B cell (primary cell): ENCODE results near the gene TIFAB. TPM values are rescaled to one million over a fixed set of nuclear protein-coding genes. Genes with fewer than 3 reads are reported as not detected.

Experiments
- ATAC-seq: fragments of 200-7000 bp; cut with Tn5 transposase; one replicate; pipeline ENCODE4 v1.10.0; 2021; ENCODE audit warnings: low read depth, mild to moderate bottlenecking, moderate number of reproducible peaks, moderate library complexity
- CTCF ChIA-PET: fragments of 350-600 bp; sonication (Branson Sonifier 250); formaldehyde crosslinking; loops from one replicate; lab custom pipeline; 2021; ENCODE audit warnings: antibody characterized with exemption, inconsistent platforms; lab: Charles Lee
- POLR2A ChIA-PET: fragments of 350-600 bp; sonication (Branson Sonifier 250); formaldehyde crosslinking; loops from one replicate; lab custom pipeline; 2021; ENCODE audit warnings: antibody characterized with exemption; lab: Charles Lee
- DNase-seq: peaks from one replicate; pipeline ENCODE4 v3.0.0; 2013
- H2AFZ ChIP-seq: 2 replicates; pipeline ENCODE4 v1.6.1; 2012; ENCODE audit warnings: mild to moderate bottlenecking, low read depth, low read length; ENCODE audit not compliant: insufficient read depth, poor library complexity, severe bottlenecking
- H3K27ac ChIP-seq, 2 donors: 1 replicate in 1 of 2; 2 replicates in 1 of 2; pipeline ENCODE4 v1.5.1; 2012 to 2013; ENCODE audit warnings: low read length in 2 of 2, mild to moderate bottlenecking in 2 of 2, moderate library complexity in 1 of 2
- H3K27me3 ChIP-seq, 4 experiments: fragments of 200-600 bp in 1 of 4; sonication (generic) in 1 of 4; replicated peaks in 1 of 4; 1 replicate in 2 of 4; 2 replicates in 2 of 4; pipeline versions ENCODE4 v1.6.1 to v1.7.0; 2013 to 2016; ENCODE audit warnings: low read length in 3 of 4, mild to moderate bottlenecking in 2 of 4, mixed read lengths in 1 of 4, moderate library complexity in 1 of 4; ENCODE audit not compliant: insufficient read depth in 4 of 4, control insufficient read depth in 3 of 4; ENCODE audit errors: control extremely low read depth in 1 of 4
- H3K36me3 ChIP-seq, 2 experiments: replicated peaks in 1 of 2; 1 replicate in 1 of 2; 2 replicates in 1 of 2; pipeline versions ENCODE4 v1.6.1 to v1.7.1; 2013; ENCODE audit warnings: low read length in 1 of 2; ENCODE audit not compliant: insufficient read depth in 2 of 2, control insufficient read depth in 1 of 2; ENCODE audit errors: control extremely low read depth in 1 of 2, extremely low read depth in 1 of 2
- H3K4me1 ChIP-seq, 2 donors: fragments of 200-600 bp in 1 of 2; sonication (generic) in 1 of 2; 1 replicate in 1 of 2; 2 replicates in 1 of 2; pipeline versions ENCODE4 v1.5.1 to v1.6.1; 2013 to 2017; ENCODE audit warnings: low read length in 2 of 2; ENCODE audit not compliant: control insufficient read depth in 2 of 2, insufficient read depth in 2 of 2
- H3K4me2 ChIP-seq: replicated peaks from 2 replicates; pipeline ENCODE3; 2012; ENCODE audit warnings: mild to moderate bottlenecking, low read depth, low read length; ENCODE audit not compliant: poor library complexity, severe bottlenecking
- H3K4me3 ChIP-seq, 5 experiments: fragments of 200-600 bp in 1 of 5; sonication (generic) in 1 of 5; 1 replicate in 3 of 5; 2 replicates in 2 of 5; pipeline versions ENCODE4 v1.5.1 to v1.7.0; 2011 to 2016; ENCODE audit warnings: low read length in 4 of 5, mild to moderate bottlenecking in 4 of 5, low read depth in 2 of 5, control low read depth in 1 of 5, moderate library complexity in 1 of 5; ENCODE audit not compliant: insufficient read depth in 1 of 5; ENCODE audit errors: control extremely low read depth in 1 of 5, extremely low read depth in 1 of 5
- H3K79me2 ChIP-seq: fragments of 200-600 bp; sonication (generic); one replicate; pipeline ENCODE4 v1.6.0; 2016; ENCODE audit warnings: low read length; ENCODE audit not compliant: control insufficient read depth, insufficient read depth
- H3K9ac ChIP-seq: fragments of 200-600 bp; sonication (generic); 2 replicates; pipeline ENCODE4 v1.6.1; 2017; ENCODE audit warnings: mild to moderate bottlenecking, low read length, moderate library complexity
- H3K9me3 ChIP-seq, 3 donors: one replicate each; pipeline versions ENCODE4 v1.6.1 to v1.7.1; 2013; ENCODE audit warnings: low read length in 2 of 3; ENCODE audit not compliant: control insufficient read depth in 2 of 3, insufficient read depth in 1 of 3; ENCODE audit errors: control extremely low read depth in 1 of 3
- H4K20me1 ChIP-seq: 2 replicates; pipeline ENCODE4 v1.6.0; 2012; ENCODE audit warnings: mild to moderate bottlenecking, low read length; ENCODE audit not compliant: insufficient read depth, control insufficient read depth, poor library complexity, severe bottlenecking
- H3K27ac Mint-ChIP-seq: one replicate; pipeline ENCODE4 v1.8.0; 2021; ENCODE audit warnings: mixed read lengths
- H3K27me3 Mint-ChIP-seq: one replicate; pipeline ENCODE4 v1.8.0; 2021; ENCODE audit warnings: mixed read lengths
- H3K4me1 Mint-ChIP-seq: one replicate; pipeline ENCODE4 v1.8.0; 2021; ENCODE audit warnings: mixed read lengths
- H3K4me3 Mint-ChIP-seq: one replicate; pipeline ENCODE4 v1.8.0; 2021; ENCODE audit warnings: mixed read lengths
- H3K9me3 Mint-ChIP-seq: one replicate; pipeline ENCODE4 v1.8.0; 2022; ENCODE audit warnings: mixed read lengths; ENCODE audit not compliant: insufficient read depth
- EZH2 ChIP-seq: IDR thresholded peaks from 2 replicates; pipeline ENCODE4 v1.6.1; 2012; ENCODE audit warnings: borderline replicate concordance, low read depth, mild to moderate bottlenecking, moderate library complexity, low read length; ENCODE audit not compliant: insufficient read depth, poor library complexity, severe bottlenecking
- WGBS: methylation state at CpG from one replicate; pipeline ENCODE4 v1.1.5; 2013; ENCODE audit warnings: missing lambda C conversion rate; ENCODE audit not compliant: insufficient coverage; 5-methylcytosine and 5-hydroxymethylcytosine counted together
- intact Hi-C: fragments of 100-400 bp; cut with micrococcal nuclease; formaldehyde crosslinking; loops from one replicate; pipeline ENCODE4 v1.10.0; 2022
- polyA plus RNA-seq: library from polyadenylated mRNA; depleted of rRNA; stranded (reverse); fragments of >200 nt; gene quantifications from 2 replicates; pipeline ENCODE4 v1.2.3, GENCODE V29; 2012
- total RNA-seq, 2 donors: library from RNA; stranded (reverse); fragments of 120-200 nt in 1 of 2; gene quantifications; 1 replicate in 1 of 2; 2 replicates in 1 of 2; pipeline versions ENCODE4 v1.2.3 to v1.2.4, GENCODE V29; 2013 to 2022
- TF ChIP-seq, protein P1 (sequence below): fragments of 200-600 bp; IDR thresholded peaks from one replicate; pipeline ENCODE4 v1.8.0; 2022; ENCODE audit warnings: antibody characterized with exemption, mild to moderate bottlenecking

Gene TIFAB
- total and polyA plus RNA-seq, 2 donors (not counting 1 experiment from before 2014, with no cell fraction given), result not detected

GRCh38 chr5:135468541-135468940 is 16.4 kb upstream of the TIFAB start:
- H3K4me3 Mint-ChIP-seq, result no peak overlapping the region

DNA sequence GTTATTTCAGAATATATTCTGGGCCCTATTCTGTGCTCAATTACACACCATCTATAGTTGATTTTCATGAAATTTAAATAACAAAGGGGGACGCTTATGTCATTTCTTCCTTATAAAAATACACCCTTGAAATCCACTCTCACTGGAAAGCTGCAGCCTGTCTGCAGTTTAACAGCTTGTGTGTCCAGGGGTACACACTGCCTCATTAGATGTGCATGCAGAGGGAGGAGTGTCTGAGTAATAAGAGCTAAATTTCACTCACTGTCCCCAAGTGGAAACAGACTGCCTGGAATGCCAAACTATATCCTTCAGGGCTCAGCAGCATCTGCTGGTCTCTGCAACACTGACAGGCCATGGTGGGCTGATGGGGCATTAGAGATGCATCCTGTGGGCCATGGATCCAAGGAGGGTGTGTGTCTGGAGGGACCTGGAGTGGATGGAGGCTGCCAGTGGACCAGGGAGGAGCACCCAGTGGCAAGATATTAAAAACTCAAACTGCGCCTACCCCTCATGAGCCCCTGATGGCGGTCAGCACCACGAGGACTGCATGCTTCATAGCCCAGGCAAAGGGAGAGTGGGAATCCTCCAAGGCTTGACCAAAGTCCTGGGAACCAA is 15.8 kb upstream of the TIFAB start:
- DNase-seq (no peak), ATAC-seq (no peak)
- Histone ChIP-seq H3K4me2 (no peak overlapping the region), H3K27me3 (peaks cover 0 to 35% (median 8%) of the 10 kb centered on the region in 4 experiments), H3K4me3 (no peak overlapping the region), H3K27ac (no peak overlapping the region), H3K36me3 (no peaks in the 10 kb centered on the region), H3K9ac (no peak overlapping the region), H3K79me2 (no peaks in the 10 kb centered on the region), H2AFZ (no peak overlapping the region), H4K20me1 (no peaks in the 10 kb centered on the region), H3K9me3 (no peaks in the 10 kb centered on the region), H3K4me1 (peaks cover 9% of the 10 kb centered on the region in 2 donors)
- no peaks in the 10 kb centered on the region for H3K9me3 Mint-ChIP-seq
- H3K4me1 Mint-ChIP-seq, result peaks cover 10% of the 10 kb centered on the region
- TF ChIP-seq EZH2, result no peak
- TF ChIP-seq, protein P1, sequence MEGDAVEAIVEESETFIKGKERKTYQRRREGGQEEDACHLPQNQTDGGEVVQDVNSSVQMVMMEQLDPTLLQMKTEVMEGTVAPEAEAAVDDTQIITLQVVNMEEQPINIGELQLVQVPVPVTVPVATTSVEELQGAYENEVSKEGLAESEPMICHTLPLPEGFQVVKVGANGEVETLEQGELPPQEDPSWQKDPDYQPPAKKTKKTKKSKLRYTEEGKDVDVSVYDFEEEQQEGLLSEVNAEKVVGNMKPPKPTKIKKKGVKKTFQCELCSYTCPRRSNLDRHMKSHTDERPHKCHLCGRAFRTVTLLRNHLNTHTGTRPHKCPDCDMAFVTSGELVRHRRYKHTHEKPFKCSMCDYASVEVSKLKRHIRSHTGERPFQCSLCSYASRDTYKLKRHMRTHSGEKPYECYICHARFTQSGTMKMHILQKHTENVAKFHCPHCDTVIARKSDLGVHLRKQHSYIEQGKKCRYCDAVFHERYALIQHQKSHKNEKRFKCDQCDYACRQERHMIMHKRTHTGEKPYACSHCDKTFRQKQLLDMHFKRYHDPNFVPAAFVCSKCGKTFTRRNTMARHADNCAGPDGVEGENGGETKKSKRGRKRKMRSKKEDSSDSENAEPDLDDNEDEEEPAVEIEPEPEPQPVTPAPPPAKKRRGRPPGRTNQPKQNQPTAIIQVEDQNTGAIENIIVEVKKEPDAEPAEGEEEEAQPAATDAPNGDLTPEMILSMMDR, result no peak
- 100% methylated on average over 2 of the region's 4 CpGs for WGBS
- ChIA-PET CTCF (interaction anchor here (2.8 kb wide), 1 partner anchor 11 kb away, joined by 11 read pairs; no protein-coding TSS in a partner anchor), POLR2A (no interaction called here)
- peaks cover 51% of the 10 kb centered on the region for H3K27me3 Mint-ChIP-seq
- intact Hi-C loops, result loop anchor here (2.0 kb wide), 1 partner anchor 745 kb away; no protein-coding TSS in a partner anchor
- no peak overlapping the region for H3K27ac Mint-ChIP-seq
- H3K4me3 Mint-ChIP-seq, result no peak overlapping the region

More at GRCh38 chr5:135468541-135468940, 16.4 kb upstream of the TIFAB start:
- Histone ChIP-seq H4K20me1 (no peaks in the 10 kb centered on the region), H3K4me1 (peaks cover 9% of the 10 kb centered on the region in 2 donors), H3K36me3 (no peaks in the 10 kb centered on the region), H3K9me3 (no peaks in the 10 kb centered on the region), H2AFZ (no peak overlapping the region), H3K27ac (no peak overlapping the region), H3K4me3 (no peak overlapping the region), H3K79me2 (no peaks in the 10 kb centered on the region), H3K27me3 (peaks cover 0 to 35% (median 8%) of the 10 kb centered on the region in 4 experiments), H3K4me2 (no peak overlapping the region), H3K9ac (no peak overlapping the region)
- Mint-ChIP-seq H3K4me1 (peaks cover 10% of the 10 kb centered on the region), H3K9me3 (no peaks in the 10 kb centered on the region), H3K27ac (no peak overlapping the region), H3K27me3 (peaks cover 49% of the 10 kb centered on the region)
- WGBS, result no CpG with 5 or more reads among the region's 2 CpGs
- POLR2A ChIA-PET, result no interaction called here
- TF ChIP-seq EZH2, result no peak
- TF ChIP-seq, protein P1, result no peak
- DNase-seq (no peak), ATAC-seq (no peak)
- intact Hi-C loops, result no loop called here
- CTCF ChIA-PET, result no interaction called here
